K562 (cell line): ENCODE data around the gene AIMP2. TPM values are rescaled to one million over a fixed set of nuclear protein-coding genes. Genes with fewer than 3 reads are reported as not detected.

Experiments used
- ESRRB ChIP-seq: fragments of 250-450 bp; sonication (Bioruptor Pico); IDR thresholded peaks from 2 replicates; pipeline ENCODE4 v1.5.0; 2020; ENCODE audit warnings: mild to moderate bottlenecking, moderate library complexity, borderline replicate concordance
- HNRNPK ChIP-seq: fragments of 200-400 bp; formaldehyde crosslinking; IDR thresholded peaks from one replicate; pipeline ENCODE4 v1.6.1; 2018; ENCODE audit warnings: mild to moderate bottlenecking, low read depth, low read length; ENCODE audit not compliant: poor library complexity, severe bottlenecking
- LCOR ChIP-seq: sonication (generic); formaldehyde crosslinking; IDR thresholded peaks from 2 replicates; pipeline ENCODE4 v1.8.0; 2022; ENCODE audit warnings: mild to moderate bottlenecking, missing genetic modification reagents
- NRF1 ChIP-seq, 2 experiments: fragments of 450-650 bp; IDR thresholded peaks in 1 of 2; conservative IDR thresholded peaks in 1 of 2; 2 replicates each; pipeline ENCODE4 v1.6.1; 2014; ENCODE audit warnings: mild to moderate bottlenecking in 2 of 2
- PURB ChIP-seq: sonication (generic); formaldehyde crosslinking; IDR thresholded peaks from 2 replicates; pipeline ENCODE4 v1.9.0; 2021; ENCODE audit warnings: low read depth, mild to moderate bottlenecking, missing genetic modification reagents
- RNF2 ChIP-seq: sonication (generic); IDR thresholded peaks from 2 replicates; pipeline ENCODE4 v1.6.1; 2016
- SMARCC2 ChIP-seq: fragments of 450-650 bp; IDR thresholded peaks from 2 replicates; pipeline ENCODE4 v1.6.1; 2017; ENCODE audit warnings: antibody characterized with exemption, moderate library complexity, mild to moderate bottlenecking, low read depth
- STAT5A ChIP-seq: IDR thresholded peaks from 2 replicates; pipeline ENCODE4 v1.6.1; 2012; ENCODE audit warnings: low read length, inconsistent platforms, borderline replicate concordance
- ZNF121 ChIP-seq: sonication (generic); formaldehyde crosslinking; conservative IDR thresholded peaks from 2 replicates; pipeline ENCODE4 v1.8.0; 2022; ENCODE audit warnings: missing genetic modification reagents
- ZNF57 ChIP-seq: fragments of 450-650 bp; formaldehyde crosslinking; IDR thresholded peaks from 2 replicates; pipeline ENCODE4 v1.4.0; 2020; ENCODE audit warnings: mild to moderate bottlenecking, moderate library complexity
- polyA plus RNA-seq, 8 experiments: library from polyadenylated mRNA; depleted of rRNA in 4 of 8; stranded (reverse) in 5 of 8; unstranded in 3 of 8; fragments of >200 nt; fragmentation: Nextera tagmentation in 2 of 8; fragmentation: Illumina TruSeq in 1 of 8; extraction: Ambion mirVana in 2 of 8; extraction: Trizol in 1 of 8; gene quantifications; 2 replicates each; pipeline versions ENCODE4 v1.2.1 to v1.2.3, GENCODE V29; 2011 to 2014; ENCODE audit warnings: inconsistent platforms in 1 of 8, missing spikeins in 1 of 8
- total RNA-seq, 7 experiments: library from RNA; depleted of rRNA in 6 of 7; stranded (reverse); fragments of >200 nt in 6 of 7; fragmentation: Illumina TruSeq in 2 of 7; extraction: Trizol in 2 of 7; gene quantifications; 2 replicates each; pipeline versions ENCODE4 v1.2.1 to v1.2.3, GENCODE V29; 2011 to 2021; ENCODE audit warnings: low replicate concordance in 1 of 7
- TF ChIP-seq, protein P1 (sequence below): fragments of 250-450 bp; sonication (Bioruptor Pico); IDR thresholded peaks from 2 replicates; pipeline ENCODE4 v1.5.0; 2021; ENCODE audit warnings: mild to moderate bottlenecking, moderate library complexity
- TF ChIP-seq, protein P2 (sequence below): fragments of 450-650 bp; conservative IDR thresholded peaks from 2 replicates; pipeline ENCODE4 v1.6.1; 2016; ENCODE audit warnings: missing genetic modification characterization, low read depth, mild to moderate bottlenecking, control low read depth, missing compliant biosample characterization
- TF ChIP-seq, protein P3 (sequence below): fragments of 450-650 bp; IDR thresholded peaks from 2 replicates; pipeline ENCODE4 v1.6.1; 2016; ENCODE audit warnings: low read depth
- TF ChIP-seq, protein P4 (sequence below), 3 experiments: fragments of 200-800 bp in 1 of 3; sonication (Bioruptor generic) in 1 of 3; sonication (generic) in 1 of 3; formaldehyde crosslinking in 1 of 3; IDR thresholded peaks; 2 replicates each; pipeline versions ENCODE4 v1.6.1 to v1.8.0; 2016 to 2022; ENCODE audit warnings: mild to moderate bottlenecking in 2 of 3, missing compliant biosample characterization in 2 of 3, missing genetic modification characterization in 2 of 3, missing genetic modification reagents in 1 of 3

The AIMP2 gene
- total and polyA plus RNA-seq, 9 of the 15 experiments (the other 6 are each of a cell fraction or from before 2014, with no cell fraction given) = 47.5 to 84.9 (median 63.5) TPM

DNA sequence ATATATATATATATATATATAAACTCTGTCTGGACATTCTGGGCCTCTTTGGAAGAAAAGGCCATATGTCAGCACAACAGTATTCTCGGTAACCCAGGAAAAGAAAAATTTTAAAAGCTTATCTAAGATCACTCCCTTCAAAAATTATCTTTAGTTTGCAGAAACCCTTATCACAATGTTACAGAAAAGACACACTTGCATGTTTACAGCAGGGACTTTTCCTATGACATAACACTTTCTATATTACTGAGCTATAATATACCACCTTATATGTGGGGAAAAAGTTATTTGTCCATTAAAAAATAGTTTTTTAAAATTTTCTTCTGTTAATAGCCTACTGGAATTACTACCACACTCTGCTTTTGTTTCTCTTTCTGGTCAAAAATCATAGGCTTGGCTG is 47.5 kb downstream of the AIMP2 start (continued):
- TF ChIP-seq, protein P1, sequence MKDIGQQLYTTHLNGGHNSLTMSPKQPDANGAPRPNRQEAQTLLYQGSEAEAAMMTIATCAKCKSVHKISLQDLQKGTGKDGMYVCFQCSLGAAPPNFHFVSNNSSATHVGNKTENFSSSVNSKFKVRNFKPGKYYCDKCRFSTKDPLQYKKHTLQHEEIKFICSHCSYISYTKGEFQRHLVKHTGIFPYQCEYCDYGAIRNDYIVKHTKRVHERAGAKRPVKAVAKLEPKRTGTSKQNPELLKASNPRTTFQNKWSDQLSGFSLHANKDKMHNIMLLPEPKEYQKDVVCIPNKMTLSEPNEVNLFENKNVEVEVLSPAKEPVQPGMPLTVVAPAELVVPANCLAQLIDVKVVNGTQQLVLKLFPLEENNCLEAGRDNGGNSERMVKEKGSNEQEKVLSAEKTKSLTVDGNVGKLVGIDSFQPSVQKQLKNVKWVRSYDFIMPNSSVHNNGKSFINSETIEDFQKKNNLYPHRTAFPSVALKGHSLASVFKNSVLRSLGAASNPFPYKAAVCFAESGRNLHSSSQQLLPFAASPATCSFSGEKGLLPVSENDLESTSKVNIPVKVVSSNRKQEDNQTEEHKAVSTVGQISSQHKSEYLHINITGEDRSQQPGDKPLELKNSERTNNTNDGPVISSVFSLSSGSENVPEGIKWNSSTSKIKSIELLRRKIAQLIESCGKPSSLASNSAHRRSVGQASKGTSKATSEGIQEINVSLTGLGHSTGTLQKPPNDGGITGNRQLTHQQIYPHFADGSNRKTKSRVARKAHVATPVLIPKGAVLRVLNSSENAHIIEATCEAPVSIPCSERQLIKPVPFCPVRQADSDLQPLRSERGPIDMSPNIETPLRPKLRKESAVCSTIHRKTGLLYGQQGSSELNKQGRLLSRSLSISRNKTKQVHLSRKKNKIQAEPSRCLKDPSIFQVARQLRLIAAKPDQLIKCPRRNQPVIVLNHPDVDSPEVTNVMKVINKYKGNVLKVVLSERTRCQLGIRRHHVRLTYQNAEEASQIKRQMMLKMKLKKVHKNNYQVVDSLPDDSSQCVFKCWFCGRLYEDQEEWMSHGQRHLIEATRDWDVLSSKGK (CRISPR knock-in tag) = no peak
- TF ChIP-seq SMARCC2 (peak; percentile 97), PURB (CRISPR knock-in tag) (no peak), STAT5A (peak; percentile 92), ZNF121 (CRISPR knock-in tag) (no peak), ZNF57 (CRISPR knock-in tag) (no peak), ESRRB (CRISPR knock-in tag) (no peak), LCOR (no peak), RNF2 (0 out of 2 replicates have a peak, but pooled peaks have one; percentile 54), NRF1 (conservative IDR thresholded peaks at IDR 0.05 in 1 of 2, IDR thresholded peaks at IDR 0.05 in 1 of 2) (no peak), HNRNPK (no peak)
- TF ChIP-seq, protein P2, sequence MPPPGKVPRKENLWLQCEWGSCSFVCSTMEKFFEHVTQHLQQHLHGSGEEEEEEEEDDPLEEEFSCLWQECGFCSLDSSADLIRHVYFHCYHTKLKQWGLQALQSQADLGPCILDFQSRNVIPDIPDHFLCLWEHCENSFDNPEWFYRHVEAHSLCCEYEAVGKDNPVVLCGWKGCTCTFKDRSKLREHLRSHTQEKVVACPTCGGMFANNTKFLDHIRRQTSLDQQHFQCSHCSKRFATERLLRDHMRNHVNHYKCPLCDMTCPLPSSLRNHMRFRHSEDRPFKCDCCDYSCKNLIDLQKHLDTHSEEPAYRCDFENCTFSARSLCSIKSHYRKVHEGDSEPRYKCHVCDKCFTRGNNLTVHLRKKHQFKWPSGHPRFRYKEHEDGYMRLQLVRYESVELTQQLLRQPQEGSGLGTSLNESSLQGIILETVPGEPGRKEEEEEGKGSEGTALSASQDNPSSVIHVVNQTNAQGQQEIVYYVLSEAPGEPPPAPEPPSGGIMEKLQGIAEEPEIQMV = no peak
- TF ChIP-seq, protein P3, sequence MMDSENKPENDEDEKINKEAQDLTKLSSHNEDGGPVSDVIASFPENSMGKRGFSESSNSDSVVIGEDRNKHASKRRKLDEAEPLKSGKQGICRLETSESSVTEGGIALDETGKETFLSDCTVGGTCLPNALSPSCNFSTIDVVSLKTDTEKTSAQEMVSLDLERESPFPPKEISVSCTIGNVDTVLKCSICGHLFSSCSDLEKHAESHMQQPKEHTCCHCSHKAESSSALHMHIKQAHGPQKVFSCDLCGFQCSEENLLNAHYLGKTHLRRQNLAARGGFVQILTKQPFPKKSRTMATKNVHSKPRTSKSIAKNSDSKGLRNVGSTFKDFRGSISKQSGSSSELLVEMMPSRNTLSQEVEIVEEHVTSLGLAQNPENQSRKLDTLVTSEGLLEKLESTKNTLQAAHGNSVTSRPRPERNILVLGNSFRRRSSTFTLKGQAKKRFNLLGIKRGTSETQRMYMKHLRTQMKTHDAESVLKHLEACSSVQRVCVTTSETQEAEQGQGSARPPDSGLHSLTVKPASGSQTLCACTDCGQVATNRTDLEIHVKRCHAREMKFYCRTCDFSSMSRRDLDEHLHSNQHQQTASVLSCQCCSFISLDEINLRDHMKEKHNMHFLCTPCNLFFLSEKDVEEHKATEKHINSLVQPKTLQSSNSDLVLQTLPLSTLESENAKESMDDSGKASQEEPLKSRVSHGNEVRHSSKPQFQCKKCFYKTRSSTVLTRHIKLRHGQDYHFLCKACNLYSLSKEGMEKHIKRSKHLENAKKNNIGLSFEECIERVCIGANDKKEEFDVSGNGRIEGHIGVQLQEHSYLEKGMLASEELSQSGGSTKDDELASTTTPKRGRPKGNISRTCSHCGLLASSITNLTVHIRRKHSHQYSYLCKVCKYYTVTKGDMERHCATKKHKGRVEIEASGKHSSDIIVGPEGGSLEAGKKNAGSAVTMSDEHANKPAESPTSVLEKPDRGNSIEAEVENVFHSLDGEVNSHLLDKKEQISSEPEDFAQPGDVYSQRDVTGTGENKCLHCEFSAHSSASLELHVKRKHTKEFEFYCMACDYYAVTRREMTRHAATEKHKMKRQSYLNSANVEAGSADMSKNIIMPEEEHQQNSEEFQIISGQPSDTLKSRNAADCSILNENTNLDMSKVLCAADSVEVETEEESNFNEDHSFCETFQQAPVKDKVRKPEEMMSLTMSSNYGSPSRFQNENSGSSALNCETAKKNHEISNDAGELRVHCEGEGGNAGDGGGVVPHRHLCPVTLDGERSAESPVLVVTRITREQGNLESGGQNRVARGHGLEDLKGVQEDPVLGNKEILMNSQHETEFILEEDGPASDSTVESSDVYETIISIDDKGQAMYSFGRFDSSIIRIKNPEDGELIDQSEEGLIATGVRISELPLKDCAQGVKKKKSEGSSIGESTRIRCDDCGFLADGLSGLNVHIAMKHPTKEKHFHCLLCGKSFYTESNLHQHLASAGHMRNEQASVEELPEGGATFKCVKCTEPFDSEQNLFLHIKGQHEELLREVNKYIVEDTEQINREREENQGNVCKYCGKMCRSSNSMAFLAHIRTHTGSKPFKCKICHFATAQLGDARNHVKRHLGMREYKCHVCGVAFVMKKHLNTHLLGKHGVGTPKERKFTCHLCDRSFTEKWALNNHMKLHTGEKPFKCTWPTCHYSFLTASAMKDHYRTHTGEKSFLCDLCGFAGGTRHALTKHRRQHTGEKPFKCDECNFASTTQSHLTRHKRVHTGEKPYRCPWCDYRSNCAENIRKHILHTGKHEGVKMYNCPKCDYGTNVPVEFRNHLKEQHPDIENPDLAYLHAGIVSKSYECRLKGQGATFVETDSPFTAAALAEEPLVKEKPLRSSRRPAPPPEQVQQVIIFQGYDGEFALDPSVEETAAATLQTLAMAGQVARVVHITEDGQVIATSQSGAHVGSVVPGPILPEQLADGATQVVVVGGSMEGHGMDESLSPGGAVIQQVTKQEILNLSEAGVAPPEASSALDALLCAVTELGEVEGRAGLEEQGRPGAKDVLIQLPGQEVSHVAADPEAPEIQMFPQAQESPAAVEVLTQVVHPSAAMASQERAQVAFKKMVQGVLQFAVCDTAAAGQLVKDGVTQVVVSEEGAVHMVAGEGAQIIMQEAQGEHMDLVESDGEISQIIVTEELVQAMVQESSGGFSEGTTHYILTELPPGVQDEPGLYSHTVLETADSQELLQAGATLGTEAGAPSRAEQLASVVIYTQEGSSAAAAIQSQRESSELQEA = no peak
- TF ChIP-seq, protein P4, sequence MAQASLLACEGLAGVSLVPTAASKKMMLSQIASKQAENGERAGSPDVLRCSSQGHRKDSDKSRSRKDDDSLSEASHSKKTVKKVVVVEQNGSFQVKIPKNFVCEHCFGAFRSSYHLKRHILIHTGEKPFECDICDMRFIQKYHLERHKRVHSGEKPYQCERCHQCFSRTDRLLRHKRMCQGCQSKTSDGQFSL (CRISPR knock-in tag; IDR thresholded peaks at IDR 0.05) = no peak
- TF ChIP-seq, protein P4 (tag; IDR thresholded peaks at IDR 0.05) = no peak
